Bone marrow (tissue), 2 donors: ENCODE data around the gene ANKS1B.

ENCODE experiments used
- DNase-seq, 2 donors: peaks; one replicate each; lab custom pipeline; 2025; lab: John Stamatoyannopoulos, UW

The ANKS1B gene

GRCh38 chr12:99122959-99123358 lies 861.8 kb downstream of the ANKS1B start:
- DNase-seq: no peak

DNA sequence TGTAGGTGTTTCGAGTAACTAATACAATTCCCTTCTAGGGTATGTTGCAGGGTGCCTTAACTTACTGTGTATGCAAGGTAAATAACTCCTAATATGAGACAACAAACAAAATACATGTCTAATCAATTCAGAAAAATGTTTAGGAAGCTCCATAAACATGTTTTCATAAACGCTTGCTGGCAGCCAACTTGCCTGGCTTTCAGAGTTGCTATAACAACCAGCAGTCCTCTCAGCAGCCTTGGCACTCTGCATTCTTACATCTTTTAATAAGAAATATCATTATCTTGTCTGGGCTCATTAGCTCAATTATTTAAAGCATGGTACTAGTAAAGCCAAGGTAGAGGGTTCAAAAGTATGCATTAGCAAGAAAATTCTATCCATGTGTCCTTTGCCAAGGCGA lies 862.2 kb downstream of the ANKS1B start:
- DNase-seq: no peak

DNA sequence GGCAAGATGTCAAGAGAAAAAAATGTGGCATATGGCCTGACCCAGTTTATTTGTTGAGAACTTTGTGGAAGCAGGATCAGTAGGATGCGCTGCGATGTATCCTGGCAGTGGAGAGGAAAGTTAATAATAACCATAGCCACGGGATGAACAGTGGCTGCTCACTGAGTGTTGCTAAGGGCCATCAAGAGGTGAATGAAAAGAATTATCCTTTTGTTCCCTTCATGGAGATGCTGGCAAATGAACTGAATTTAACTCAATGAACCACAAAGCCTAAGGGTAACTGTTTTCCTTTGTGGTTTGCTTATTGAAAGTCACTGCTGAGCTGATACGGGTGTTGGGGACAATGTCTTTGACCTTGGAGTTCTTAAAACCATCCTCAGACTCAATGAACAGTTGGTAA lies 863.2 kb downstream of the ANKS1B start:
- no peak for DNase-seq

DNA sequence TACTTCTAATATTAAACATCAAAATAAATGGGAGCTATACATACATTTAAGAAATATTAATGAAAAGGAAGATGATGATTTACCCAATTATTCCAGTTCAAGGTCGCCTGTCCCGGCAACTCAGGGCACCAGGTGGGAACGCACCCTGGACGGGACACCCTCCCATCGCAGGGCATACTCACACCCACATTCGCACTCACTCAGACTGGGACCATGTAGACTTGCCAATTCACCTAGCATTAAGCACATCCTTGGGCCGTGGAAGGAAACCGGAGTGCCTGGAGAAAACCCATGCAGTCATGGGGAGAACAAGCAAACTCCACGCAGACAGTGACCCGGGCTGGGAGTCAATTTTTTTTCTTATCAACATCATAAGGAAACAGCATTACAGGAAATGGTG lies 864.8 kb downstream of the ANKS1B start:
- no peak for DNase-seq

GRCh38 chr12:99119449-99119848 lies 865.3 kb downstream of the ANKS1B start:
- DNase-seq: no peak

DNA sequence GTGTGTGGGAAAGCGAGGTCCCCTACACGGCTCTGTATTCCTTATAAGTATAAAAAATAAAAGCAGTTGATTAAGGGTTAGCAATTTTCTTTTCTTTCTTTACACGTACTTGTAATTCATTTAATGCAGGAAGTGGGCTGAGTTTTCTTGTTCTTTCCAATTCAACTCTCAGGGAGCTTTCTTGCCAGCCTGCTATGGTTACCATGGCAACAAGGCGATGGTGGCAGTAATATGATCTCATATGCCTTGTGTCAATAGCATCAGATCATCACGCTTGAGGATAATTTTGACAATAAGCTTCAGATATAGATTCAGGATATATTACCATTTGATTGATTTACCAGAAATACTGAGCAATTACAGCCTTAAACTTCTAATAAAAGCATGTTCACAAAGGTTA lies 873.1 kb downstream of the ANKS1B start:
- no peak for DNase-seq

GRCh38 chr12:99110868-99111267 lies 873.9 kb downstream of the ANKS1B start:
- DNase-seq: no peak

DNA sequence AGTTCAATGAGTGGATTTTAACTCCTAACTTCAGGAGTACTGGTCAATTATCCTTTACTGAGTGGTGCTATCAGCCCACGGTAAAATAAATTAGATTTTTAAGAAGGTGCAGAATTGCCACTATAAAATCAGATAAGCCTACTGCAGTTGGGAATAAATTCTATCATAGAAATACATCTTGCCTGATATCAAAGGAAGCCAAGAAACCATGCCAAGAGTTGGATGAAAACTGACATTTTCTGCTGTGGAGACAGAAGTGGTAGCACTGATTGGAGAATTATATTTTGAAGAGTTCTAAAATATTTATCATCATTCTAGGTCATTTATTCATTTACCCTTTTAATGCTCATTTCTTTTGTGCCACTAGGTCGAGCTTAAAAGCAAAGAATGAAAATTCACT lies 874.5 kb downstream of the ANKS1B start:
- no peak for DNase-seq

- DNase-seq: no peak
Observed at GRCh38 chr12:99108924-99109323, 875.8 kb downstream of the ANKS1B start.

GRCh38 chr12:99099786-99100185 lies 885.0 kb downstream of the ANKS1B start:
- DNase-seq: no peak

DNA sequence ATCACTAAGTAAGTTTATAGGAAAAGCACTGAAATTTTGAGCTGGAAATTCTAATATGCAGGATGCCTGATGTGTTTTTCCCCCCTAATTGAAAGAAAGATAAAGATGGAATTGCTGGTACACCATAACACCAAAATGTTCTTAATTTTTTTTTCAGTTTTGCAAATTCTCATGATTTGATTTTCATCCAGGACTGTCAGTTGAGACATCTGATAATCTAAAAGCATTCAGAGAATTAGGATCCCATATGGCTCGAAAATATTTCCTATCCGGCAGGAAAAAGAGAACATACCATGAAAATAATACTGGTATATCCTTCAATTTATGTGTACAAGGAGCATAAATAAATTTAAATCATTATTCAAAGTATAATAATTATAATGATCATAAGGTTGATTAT lies 887.6 kb downstream of the ANKS1B start:
- no peak for DNase-seq

DNA sequence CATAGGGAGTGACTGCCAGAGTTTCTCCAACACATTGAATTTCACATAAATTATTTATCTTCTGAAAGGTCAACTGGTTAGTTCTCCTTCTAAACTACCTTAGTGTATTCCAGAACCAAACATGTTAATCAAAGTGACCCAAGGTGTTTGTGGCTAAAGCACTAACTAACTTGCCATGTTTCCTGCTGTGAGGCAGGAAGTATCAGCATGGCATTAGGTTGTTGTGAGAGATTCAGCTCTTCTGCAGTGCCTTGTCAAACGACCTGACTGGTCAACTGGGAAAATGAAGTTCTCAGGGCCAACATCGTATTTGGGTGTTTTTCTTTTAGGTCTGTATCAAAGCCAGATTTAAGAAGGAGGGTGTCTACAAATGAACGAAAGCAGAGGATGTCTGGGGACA lies 891.6 kb downstream of the ANKS1B start:
- DNase-seq: no peak

DNA sequence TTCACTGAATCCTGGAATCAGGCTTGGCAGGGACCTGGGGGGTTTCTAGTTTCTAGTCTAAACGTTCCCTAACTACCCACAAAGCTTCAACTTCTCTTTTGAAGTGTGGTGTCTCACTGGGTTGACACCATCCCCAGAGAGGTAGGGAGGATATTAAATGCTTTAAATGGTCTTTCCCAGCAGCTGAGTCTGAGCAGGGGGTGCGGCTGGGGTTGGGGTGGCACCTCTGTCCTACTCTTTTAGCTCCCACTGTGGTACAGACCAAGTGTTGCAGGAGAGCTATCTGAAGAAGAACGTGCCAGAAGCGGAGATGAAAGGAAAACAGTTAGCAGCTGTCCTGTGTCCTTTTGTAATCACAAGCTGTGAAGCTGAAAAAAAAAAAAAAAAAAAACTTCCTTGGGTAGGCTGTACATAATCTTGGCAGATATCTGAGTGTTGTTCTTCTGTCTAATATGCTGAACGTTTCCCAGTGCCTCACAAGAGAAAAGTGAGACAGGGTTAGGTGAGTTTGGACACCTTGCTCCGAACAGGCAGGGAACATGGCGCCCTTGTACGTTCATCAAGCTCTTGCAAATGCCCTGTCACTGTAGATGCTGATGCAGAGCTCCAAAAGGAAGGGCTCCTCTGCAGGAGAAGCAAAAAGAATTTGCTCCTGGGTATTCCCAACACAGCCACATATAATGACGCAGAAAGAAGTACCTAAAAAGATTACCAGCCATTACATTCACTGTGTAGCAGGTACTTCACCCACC lies 892.5 kb downstream of the ANKS1B start:
- DNase-seq: no peak

DNA sequence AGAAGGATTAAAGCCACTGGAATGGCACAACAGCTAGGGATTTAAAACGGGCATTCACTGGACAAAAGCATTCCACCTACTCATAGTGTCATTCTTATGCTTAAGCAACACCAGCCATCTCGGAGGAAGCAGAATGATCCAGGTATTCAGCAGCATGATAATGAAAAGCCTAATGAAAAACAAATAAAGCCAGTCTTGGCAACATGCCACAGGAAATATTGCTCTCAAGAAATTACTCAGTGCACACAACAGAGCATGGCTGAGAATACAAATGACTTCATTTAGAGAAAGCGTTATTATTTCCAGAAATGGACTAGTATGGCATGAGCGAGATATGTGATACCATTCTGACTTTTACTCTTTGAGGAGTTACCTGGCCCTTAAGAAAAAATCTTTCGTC lies 897.5 kb downstream of the ANKS1B start:
- DNase-seq: no peak

- DNase-seq: no peak
Observed at GRCh38 chr12:99079811-99080210, 904.9 kb downstream of the ANKS1B start.

- DNase-seq: no peak
Observed at GRCh38 chr12:99068993-99069747, 915.6 kb downstream of the ANKS1B start.

DNA sequence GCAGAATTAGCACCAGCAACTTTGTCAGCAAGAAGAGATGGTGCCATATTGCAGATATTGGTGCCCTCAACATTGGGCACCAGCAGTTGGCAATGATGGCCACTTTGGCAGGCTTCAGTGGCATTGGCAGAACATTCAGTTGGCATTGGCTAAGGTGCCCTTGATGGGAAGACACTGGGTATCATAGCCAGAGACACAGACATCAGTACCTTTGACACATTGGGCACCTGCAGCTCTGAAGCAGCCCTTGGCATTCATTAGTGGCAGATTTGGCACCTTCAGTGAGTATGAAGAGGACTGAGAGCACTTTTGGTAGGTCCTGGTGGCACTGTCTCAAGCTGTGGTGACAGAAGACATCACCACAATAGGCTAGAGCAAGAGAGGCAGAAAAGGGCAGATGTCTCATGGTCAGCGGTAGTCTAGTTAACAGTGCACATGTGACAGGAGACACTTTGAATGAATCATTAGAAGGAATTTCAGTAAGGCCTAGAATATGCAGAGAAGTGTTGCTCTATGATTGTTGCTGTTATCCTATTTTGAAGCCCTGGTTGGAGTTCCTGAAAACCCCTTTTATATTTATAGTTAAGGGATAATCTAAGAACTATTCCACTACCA lies 917.5 kb downstream of the ANKS1B start:
- DNase-seq: no peak

DNA sequence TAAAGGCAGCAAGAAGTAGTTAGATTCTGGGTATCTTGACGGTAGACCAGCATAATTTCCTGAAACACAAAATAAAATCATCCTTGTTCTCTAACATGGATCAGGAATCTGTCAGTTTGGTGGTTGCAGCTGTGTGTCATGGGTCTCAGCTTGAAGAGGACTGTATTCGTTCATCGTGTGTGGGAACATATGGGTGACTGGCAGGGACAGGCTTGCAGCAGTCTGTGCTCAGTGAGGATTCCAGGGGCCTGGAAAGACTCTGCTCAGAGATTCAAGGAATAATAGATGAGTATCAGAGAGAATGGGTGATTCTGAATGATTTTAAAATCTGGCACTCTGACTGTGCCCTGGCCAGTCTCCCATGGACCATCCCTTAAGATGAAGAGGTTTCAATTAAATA lies 918.0 kb downstream of the ANKS1B start:
- DNase-seq: no peak

DNA sequence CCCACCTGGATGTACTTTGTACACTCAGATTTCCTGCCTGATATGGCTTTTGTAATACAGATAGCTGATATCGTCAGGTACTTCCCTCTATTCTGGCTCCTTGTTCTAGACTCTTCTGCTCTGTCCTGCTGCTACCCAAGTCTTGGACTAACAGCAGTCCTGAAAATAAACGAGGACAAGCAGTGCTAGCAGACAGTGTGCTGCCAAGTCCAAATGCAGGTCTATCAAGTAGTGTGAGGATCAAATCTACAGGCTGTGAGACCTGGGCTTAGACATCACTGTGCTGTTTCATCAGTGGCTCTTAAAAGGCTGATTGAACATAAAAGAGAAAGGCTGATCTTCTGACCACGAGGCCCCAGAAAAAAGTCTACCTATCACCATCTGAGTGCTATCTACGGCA lies 921.6 kb downstream of the ANKS1B start:
- DNase-seq: no peak

DNA sequence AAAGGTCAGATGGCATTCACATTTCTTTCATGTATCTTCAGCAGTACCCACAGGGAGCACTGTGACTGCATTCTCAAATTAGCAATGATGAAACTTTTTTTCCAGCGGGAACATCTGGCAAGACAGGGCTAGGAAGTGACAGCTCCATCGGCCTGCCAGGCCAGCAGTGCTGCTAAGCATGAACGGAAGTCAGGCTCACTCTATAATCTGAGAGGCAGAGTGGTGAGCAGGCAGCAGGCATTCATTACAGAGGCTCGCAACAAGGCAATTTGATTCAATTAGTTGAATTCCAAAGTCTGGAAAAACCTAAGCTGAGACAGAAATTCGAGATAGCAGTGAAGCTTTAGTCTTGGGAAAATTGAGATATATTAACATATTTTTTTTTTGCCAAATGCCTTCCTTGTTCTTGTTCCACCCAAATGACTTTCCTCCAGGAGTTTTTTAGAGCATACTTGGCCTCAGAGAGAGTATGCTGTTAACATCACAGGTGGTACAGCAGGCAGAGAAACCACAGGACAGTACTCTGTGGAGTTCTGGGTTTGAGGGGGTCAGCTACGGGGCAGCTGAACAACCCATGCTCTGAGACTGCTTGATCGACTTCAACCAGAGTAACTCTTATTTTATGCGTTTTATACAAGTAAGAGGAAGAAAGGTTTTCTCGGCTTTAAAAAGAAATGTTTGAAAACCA lies 924.8 kb downstream of the ANKS1B start:
- no peak for DNase-seq

GRCh38 chr12:99057670-99058069 lies 927.1 kb downstream of the ANKS1B start:
- no peak for DNase-seq

GRCh38 chr12:99056186-99056585 lies 928.5 kb downstream of the ANKS1B start:
- no peak for DNase-seq

- no peak for DNase-seq
Observed at GRCh38 chr12:99055299-99055698, 929.4 kb downstream of the ANKS1B start.
